ENCODE data around the gene NME3. TPM values are rescaled to one million over a fixed set of nuclear protein-coding genes. Genes with fewer than 3 reads are reported as not detected.

NME3 gene
- total RNA-seq, 1 experiment from 2014 or later = 76.9 TPM

- no peak for TF ChIP-seq CTCF (conservative IDR thresholded peaks at IDR 0.05)
- no peak overlapping the region for H2BK15ac ChIP-seq (ENCODE audit: low read depth, low read length)
- no peak overlapping the region for H2BK20ac ChIP-seq (ENCODE audit: low read depth, low read length, poor library complexity, severe bottlenecking)
- WGBS (ENCODE audit: extremely low coverage, insufficient read length, low lambda C conversion rate) = no CpG with 5 or more reads among the region's 18 CpGs
- H3K9me3 ChIP-seq (ENCODE audit: control insufficient read depth, low read depth, low read length) = no peaks in the 10 kb centered on the region
- H3K27ac Mint-ChIP-seq = peak overlapping the region in 1 of 3 experiments; percentile 84; a peak in 2 of 7 replicates
- no peak overlapping the region for H2BK5ac ChIP-seq (ENCODE audit: insufficient read length, low read length)
- no peaks in the 10 kb centered on the region for H3K27me3 Mint-ChIP-seq (ENCODE audit: low read depth)
- no peak overlapping the region for H4K5ac ChIP-seq (ENCODE audit: insufficient read length, low read depth, low read length)
- no peaks in the 10 kb centered on the region for H3K79me2 ChIP-seq (ENCODE audit: insufficient read depth, low read length)
- no peak overlapping the region for H3K27ac ChIP-seq (ENCODE audit: insufficient read length, low read depth, low read length)
- no peak overlapping the region for H3K56ac ChIP-seq (ENCODE audit: insufficient read length, low read depth, low read length)
- no peak overlapping the region for H4K91ac ChIP-seq (ENCODE audit: insufficient read length, low read depth, low read length)
- DNase-seq = no peak
- H4K20me1 ChIP-seq (ENCODE audit: control insufficient read depth, insufficient read depth, insufficient read length) = no peaks in the 10 kb centered on the region
- H3K23me2 ChIP-seq (ENCODE audit: insufficient read length, low read depth, low read length, poor library complexity, severe bottlenecking) = no peaks in the 10 kb centered on the region
- no peak overlapping the region for H3K23ac ChIP-seq (ENCODE audit: insufficient read length, low read depth, low read length)
- H2AFZ ChIP-seq (ENCODE audit: low read length) = no peak overlapping the region
- no peak overlapping the region for H3K4ac ChIP-seq (ENCODE audit: low read depth, low read length)
- H3K18ac ChIP-seq (ENCODE audit: insufficient read length, low read depth, low read length) = no peak overlapping the region
- H3T11ph ChIP-seq (ENCODE audit: low read length) = no peak overlapping the region
- H2BK12ac ChIP-seq (ENCODE audit: insufficient read length, low read depth, low read length) = no peak overlapping the region
- H3K4me1 ChIP-seq (ENCODE audit: insufficient read depth, low read length) = no peaks in the 10 kb centered on the region
- no peaks in the 10 kb centered on the region for H3K9me3 Mint-ChIP-seq
- no peak overlapping the region for H4K8ac ChIP-seq (replicated peaks; ENCODE audit: insufficient read length, low read depth, low read length)
- no peak overlapping the region for H3K4me3 Mint-ChIP-seq
- H3K9ac ChIP-seq (ENCODE audit: extremely low read depth, insufficient read length, low read length) = no peak overlapping the region
- no peaks in the 10 kb centered on the region for H3K4me1 Mint-ChIP-seq
- no peak overlapping the region for H2BK120ac ChIP-seq (ENCODE audit: low read depth, low read length, poor library complexity, severe bottlenecking)
- peaks cover 2 to 25% (median 22%) of the 10 kb centered on the region in 3 experiments; a peak in 6 of 7 replicates for H3K36me3 Mint-ChIP-seq (ENCODE audit: insufficient read depth in 1 of 3, low read depth in 3 of 3)
- H2AK5ac ChIP-seq (ENCODE audit: insufficient read length, low read length) = no peak overlapping the region
- H3K14ac ChIP-seq (ENCODE audit: insufficient read depth, low read length) = no peak overlapping the region
- H3K4me2 ChIP-seq (ENCODE audit: insufficient read depth, insufficient read length, low read length) = no peak overlapping the region
- H3K27me3 ChIP-seq (ENCODE audit: insufficient read depth, low read length) = no peaks in the 10 kb centered on the region
- no peaks in the 10 kb centered on the region for H3K79me1 ChIP-seq (ENCODE audit: insufficient read depth, low read depth, low read length, poor library complexity, severe bottlenecking)
These were observed 42.3 kb downstream of the NME3 start for GRCh38 chr16:1729026-1729425.

Measured in H9 (cell line).